Stimulated activated CD4-positive, alpha-beta T cell treated with anti-CD3 and anti-CD28 coated beads, Interleukin-4, amount 100 ng/mL, for 48 hours (primary cell): ENCODE measurements around the gene HMGN1.

Source experiments
- DNase-seq, 2 donors: peaks; one replicate each; pipeline ENCODE4 v3.0.0-alpha.2; 2020; ENCODE audit warnings: low read depth in 2 of 2

HMGN1 gene

GRCh38 chr21:39332175-39332574 is 16.7 kb downstream of the HMGN1 start:
- no peak for DNase-seq

GRCh38 chr21:39330001-39330400 is 18.9 kb downstream of the HMGN1 start:
- no peak for DNase-seq

GRCh38 chr21:39327727-39328126 is 21.2 kb downstream of the HMGN1 start:
- no peak for DNase-seq

GRCh38 chr21:39326607-39327307 is 22.1 kb downstream of the HMGN1 start:
- DNase-seq = no peak

- DNase-seq = no peak
Measured at GRCh38 chr21:39325458-39325857, 23.4 kb downstream of the HMGN1 start.

- DNase-seq = no peak
Measured at GRCh38 chr21:39321424-39321823, 27.5 kb downstream of the HMGN1 start.

- DNase-seq = no peak
Measured at GRCh38 chr21:39319814-39320332, 29.0 kb downstream of the HMGN1 start.

GRCh38 chr21:39319251-39319756 is 29.6 kb downstream of the HMGN1 start:
- no peak for DNase-seq

- no peak for DNase-seq
Measured at GRCh38 chr21:39318091-39318959, 30.6 kb downstream of the HMGN1 start.

GRCh38 chr21:39317134-39318090 is 31.5 kb downstream of the HMGN1 start:
- no peak for DNase-seq

- no peak for DNase-seq
Measured at GRCh38 chr21:39316729-39317128, 32.2 kb downstream of the HMGN1 start.

- no peak for DNase-seq
Measured at GRCh38 chr21:39315603-39316445, 33.1 kb downstream of the HMGN1 start.

- DNase-seq = peak; percentile 32 to 33
Measured at GRCh38 chr21:39314143-39315027, 34.5 kb downstream of the HMGN1 start.

GRCh38 chr21:39313571-39314142 is 35.2 kb downstream of the HMGN1 start, which contains the start of gene BRWD1:
BRWD1 (minus strand) TSS chr21:39313632; CDS start chr21:39313491, 141 bp downstream.
- peak; percentile 69 to 70 for DNase-seq

GRCh38 chr21:39313042-39313570 is 35.8 kb downstream of the HMGN1 start:
- DNase-seq = no peak

- DNase-seq = peak; percentile 88 to 93
Measured at GRCh38 chr21:39312112-39313041, 36.5 kb downstream of the HMGN1 start.

- DNase-seq = no peak
Measured at GRCh38 chr21:39311164-39311563, 37.7 kb downstream of the HMGN1 start.

GRCh38 chr21:39307466-39307865 is 41.4 kb downstream of the HMGN1 start:
- no peak for DNase-seq
